BJ (cell line): ENCODE measurements around the gene TMEM131. TPM values are rescaled to one million over a fixed set of nuclear protein-coding genes. Genes with fewer than 3 reads are reported as not detected.
"Not testable (repeated sequence)": the region's sequence is repeated elsewhere in the genome, so short reads cannot be mapped to it uniquely, and the experiment has no call there.

Experiments
- CTCF ChIA-PET: fragments of 350-600 bp; formaldehyde crosslinking; extraction: SDS; loops from one replicate; lab custom pipeline; 2021; ENCODE audit warnings: antibody characterized with exemption, inconsistent platforms; lab: Yijun Ruan, JAX
- POLR2A ChIA-PET: fragments of 300-600 bp; sonication (Branson Sonifier 250); formaldehyde crosslinking; extraction: SDS; loops from one replicate; lab custom pipeline; 2021; ENCODE audit warnings: antibody characterized with exemption; lab: Charles Lee
- DNase-seq: peaks from one replicate; pipeline ENCODE4 v3.0.0-alpha.2; 2011; ENCODE audit warnings: low read depth
- H3K27me3 ChIP-seq: 2 replicates; pipeline ENCODE4 v1.6.0; 2011; ENCODE audit warnings: low read length; ENCODE audit not compliant: control insufficient read depth, insufficient read depth
- H3K36me3 ChIP-seq: 2 replicates; pipeline ENCODE4 v1.5.1; 2011; ENCODE audit warnings: low read length; ENCODE audit not compliant: control insufficient read depth, insufficient read depth
- H3K4me3 ChIP-seq: 2 replicates; pipeline ENCODE4 v1.5.1; 2011; ENCODE audit warnings: low read depth, mild to moderate bottlenecking, control low read depth, low read length
- CTCF ChIP-seq: IDR thresholded peaks from 2 replicates; pipeline ENCODE4 v1.5.1; 2011; ENCODE audit warnings: low read depth, mild to moderate bottlenecking, control low read depth, inconsistent platforms, low read length, moderate library complexity; ENCODE audit not compliant: insufficient read depth
- polyA plus RNA-seq: library from polyadenylated mRNA; depleted of rRNA; stranded (reverse); fragments of >200 nt; gene quantifications from 2 replicates; pipeline ENCODE4 v1.2.3, GENCODE V29; 2011

The TMEM131 gene
- polyA plus RNA-seq, 1 experiment, result 11.8 TPM

GRCh38 chr2:97928591-97928990, 67.2 kb downstream of the TMEM131 start:
- H3K4me3 ChIP-seq, result no peak overlapping the region
- no peak for TF ChIP-seq CTCF
- POLR2A ChIA-PET, result no interaction called here
- CTCF ChIA-PET, result no interaction called here
- H3K36me3 ChIP-seq, result peaks cover 7% of the 10 kb centered on the region; the same call in 1 of the 2 replicates
- no peak for DNase-seq
- no peaks in the 10 kb centered on the region for H3K27me3 ChIP-seq

GRCh38 chr2:97926946-97927345, 68.8 kb downstream of the TMEM131 start:
- Histone ChIP-seq H3K27me3 (no peaks in the 10 kb centered on the region), H3K4me3 (no peak overlapping the region), H3K36me3 (peaks cover 7% of the 10 kb centered on the region; the same call in 1 of the 2 replicates)
- DNase-seq, result no peak
- POLR2A ChIA-PET, result no interaction called here
- CTCF ChIA-PET, result interaction anchor here (0.7 to 1.5 kb wide), 2 partner anchors 9 to 775 kb away, joined by 3 read pairs; no protein-coding TSS in a partner anchor
- no peak for TF ChIP-seq CTCF

- H3K27me3 ChIP-seq, result no peaks in the 10 kb centered on the region
- TF ChIP-seq CTCF, result no peak
- POLR2A ChIA-PET, result no interaction called here
- no peak overlapping the region for H3K4me3 ChIP-seq
- no peak for DNase-seq
- H3K36me3 ChIP-seq, result peaks cover 7% of the 10 kb centered on the region; the same call in 1 of the 2 replicates
- CTCF ChIA-PET, result interaction anchor here (1.0 kb wide), 1 partner anchor 11 kb away, joined by 3 read pairs; no protein-coding TSS in a partner anchor
These were observed 71.6 kb downstream of the TMEM131 start for GRCh38 chr2:97924194-97924593.

GRCh38 chr2:97919858-97920257, 75.9 kb downstream of the TMEM131 start:
- TF ChIP-seq CTCF, result no peak
- no peaks in the 10 kb centered on the region for H3K27me3 ChIP-seq
- ChIA-PET POLR2A (no interaction called here), CTCF (no interaction called here)
- DNase-seq, result no peak
- H3K36me3 ChIP-seq, result peaks cover 8% of the 10 kb centered on the region; the same call in 1 of the 2 replicates
- H3K4me3 ChIP-seq, result no peak overlapping the region

GRCh38 chr2:97918818-97919217, 76.9 kb downstream of the TMEM131 start:
- Histone ChIP-seq H3K27me3 (no peaks in the 10 kb centered on the region), H3K36me3 (peaks cover 1% of the 10 kb centered on the region; the same call in 1 of the 2 replicates), H3K4me3 (no peak overlapping the region)
- no peak for DNase-seq
- CTCF ChIA-PET, result no interaction called here
- TF ChIP-seq CTCF, result no peak
- POLR2A ChIA-PET, result no interaction called here

- H3K4me3 ChIP-seq, POLR2A ChIA-PET, H3K36me3 ChIP-seq, CTCF ChIA-PET, DNase-seq, H3K27me3 ChIP-seq: not testable (repeated sequence)
These were observed 78.1 kb downstream of the TMEM131 start for GRCh38 chr2:97917668-97918067.
